GM12878 (cell line): ENCODE data around the gene RRAD. TPM values are rescaled to one million over a fixed set of nuclear protein-coding genes. Genes with fewer than 3 reads are reported as not detected.

Experiments
- ATF3 ChIP-seq: IDR thresholded peaks from 2 replicates; pipeline ENCODE4 v1.6.1; 2011; ENCODE audit warnings: low read depth, mild to moderate bottlenecking, low read length, moderate library complexity, borderline replicate concordance; ENCODE audit errors: extremely low read depth
- ELK1 ChIP-seq: IDR thresholded peaks from 2 replicates; pipeline ENCODE4 v1.6.1; 2012; ENCODE audit warnings: low read depth, low read length, improper control_type of control experiment
- HDAC2 ChIP-seq: fragments of 200-600 bp; sonication (generic); IDR thresholded peaks from 2 replicates; pipeline ENCODE4 v1.6.1; 2017
- JUND ChIP-seq: IDR thresholded peaks from 2 replicates; pipeline ENCODE4 v1.6.1; 2012; ENCODE audit warnings: low read depth, mild to moderate bottlenecking, low read length, improper control_type of control experiment, moderate library complexity
- MEF2A ChIP-seq: IDR thresholded peaks from 2 replicates; pipeline ENCODE4 v1.6.1; 2011; ENCODE audit warnings: low read depth, mild to moderate bottlenecking, low read length, moderate library complexity; ENCODE audit not compliant: insufficient read depth
- NFXL1 ChIP-seq: fragments of 450-650 bp; IDR thresholded peaks from 2 replicates; pipeline ENCODE4 v1.6.1; 2017; ENCODE audit warnings: antibody characterized with exemption, mild to moderate bottlenecking, borderline replicate concordance
- NKRF ChIP-seq: fragments of 450-650 bp; conservative IDR thresholded peaks from 2 replicates; pipeline ENCODE4 v1.6.1; 2017; ENCODE audit warnings: mild to moderate bottlenecking, moderate library complexity
- NR2C2 ChIP-seq: IDR thresholded peaks from 2 replicates; pipeline ENCODE4 v1.6.1; 2011; ENCODE audit warnings: borderline replicate concordance, low read depth; ENCODE audit not compliant: control insufficient read depth, insufficient read length
- PBX3 ChIP-seq: IDR thresholded peaks from 2 replicates; pipeline ENCODE4 v1.6.1; 2011; ENCODE audit warnings: mild to moderate bottlenecking, low read depth, low read length, moderate library complexity; ENCODE audit not compliant: insufficient replicate concordance
- PML ChIP-seq: IDR thresholded peaks from 2 replicates; pipeline ENCODE4 v1.6.1; 2012; ENCODE audit warnings: low read length, inconsistent platforms
- SIX5 ChIP-seq: IDR thresholded peaks from 2 replicates; pipeline ENCODE4 v1.6.1; 2011; ENCODE audit warnings: mild to moderate bottlenecking, low read depth, low read length, moderate library complexity; ENCODE audit not compliant: severe bottlenecking
- TBL1XR1 ChIP-seq: IDR thresholded peaks from 2 replicates; pipeline ENCODE4 v1.6.1; 2012; ENCODE audit warnings: low read depth, low read length, improper control_type of control experiment
- TCF3 ChIP-seq: IDR thresholded peaks from 2 replicates; pipeline ENCODE4 v1.6.1; 2012; ENCODE audit warnings: low read depth, mild to moderate bottlenecking, low read length, borderline replicate concordance; ENCODE audit not compliant: insufficient read depth
- USF2 ChIP-seq: IDR thresholded peaks from 2 replicates; pipeline ENCODE4 v1.6.1; 2011; ENCODE audit warnings: low read depth, low read length, improper control_type of control experiment, borderline replicate concordance
- YBX1 ChIP-seq: fragments of 450-650 bp; IDR thresholded peaks from 2 replicates; pipeline ENCODE4 v1.6.1; 2016; ENCODE audit warnings: antibody characterized with exemption
- ZNF217 ChIP-seq: fragments of 450-650 bp; IDR thresholded peaks from 2 replicates; pipeline ENCODE4 v1.6.1; 2017; ENCODE audit warnings: antibody characterized with exemption, mild to moderate bottlenecking
- ZNF24 ChIP-seq: fragments of 450-650 bp; IDR thresholded peaks from 2 replicates; pipeline ENCODE4 v1.6.1; 2017; ENCODE audit warnings: antibody characterized with exemption, mild to moderate bottlenecking
- ZNF384 ChIP-seq: IDR thresholded peaks from 2 replicates; pipeline ENCODE4 v1.6.1; 2012; ENCODE audit warnings: low read depth, mild to moderate bottlenecking, low read length, improper control_type of control experiment, borderline replicate concordance
- ZNF687 ChIP-seq: fragments of 450-650 bp; IDR thresholded peaks from 2 replicates; pipeline ENCODE4 v1.6.1; 2017; ENCODE audit warnings: mild to moderate bottlenecking, moderate library complexity
- ZZZ3 ChIP-seq: IDR thresholded peaks from 2 replicates; pipeline ENCODE4 v1.6.1; 2011; ENCODE audit warnings: low read depth; ENCODE audit not compliant: control insufficient read depth, insufficient read length
- polyA plus RNA-seq, 11 experiments: library from polyadenylated mRNA; depleted of rRNA in 4 of 11; unstranded in 6 of 11; stranded (reverse) in 5 of 11; fragments of >200 nt; fragmentation: Nextera tagmentation in 4 of 11; fragmentation: Illumina TruSeq in 1 of 11; extraction: Ambion mirVana in 4 of 11; extraction: Trizol in 1 of 11; gene quantifications; 1 replicate in 1 of 11; 2 replicates in 10 of 11; pipeline versions ENCODE4 v1.2.1 to v1.2.3, GENCODE V29; 2011 to 2016; ENCODE audit warnings: inconsistent platforms in 2 of 11, missing spikeins in 2 of 11, low read depth in 1 of 11
- total RNA-seq, 4 experiments: library from RNA; depleted of rRNA in 3 of 4; stranded (reverse); fragments of >200 nt in 3 of 4; fragmentation: Illumina TruSeq in 1 of 4; extraction: Trizol in 1 of 4; gene quantifications; 2 replicates each; pipeline versions ENCODE4 v1.2.1 to v1.2.3, GENCODE V29; 2013 to 2021

Gene RRAD
- total and polyA plus RNA-seq, 10 of the 15 experiments (the other 5 are each of a cell fraction or from before 2014, with no cell fraction given) = 0.11 to 8.5 (median 2.8) TPM

GRCh38 chr16:66880288-66881013 is 44.9 kb downstream of the RRAD start, which contains the start of gene PDP2 (continued):
- TF ChIP-seq PBX3 = peak; percentile 100
- no peak for TF ChIP-seq ZNF24
- TF ChIP-seq TCF3 = peak; percentile 71; the same call in 1 of the 2 replicates
- peak; percentile 26 for TF ChIP-seq USF2
- no peak for TF ChIP-seq PML
- TF ChIP-seq ZNF384 = no peak
- TF ChIP-seq ZZZ3 = no peak
- TF ChIP-seq ELK1 = no peak
- TF ChIP-seq JUND = no peak
- no peak for TF ChIP-seq SIX5
- no peak for TF ChIP-seq NR2C2
- TF ChIP-seq ATF3 = no peak
- TF ChIP-seq YBX1 = no peak
- TF ChIP-seq HDAC2 = no peak
- TF ChIP-seq NKRF = peak; percentile 94
- peak; percentile 35; the same call in 1 of the 2 replicates for TF ChIP-seq TBL1XR1
- TF ChIP-seq NFXL1 = no peak
- 0 out of 2 replicates have a peak, but pooled peaks have one; percentile 15 for TF ChIP-seq ZNF217
- TF ChIP-seq MEF2A = no peak
- no peak; the same call in 1 of the 2 replicates for TF ChIP-seq ZNF687
